K562 (cell line): ENCODE data around the gene CAMK1D. TPM values are rescaled to one million over a fixed set of nuclear protein-coding genes. Genes with fewer than 3 reads are reported as not detected.

Experiments
- CC2D1A ChIP-seq: fragments of 450-650 bp; IDR thresholded peaks from 2 replicates; pipeline ENCODE4 v1.6.1; 2017; ENCODE audit warnings: mild to moderate bottlenecking
- DPF2 ChIP-seq: fragments of 450-650 bp; IDR thresholded peaks from 2 replicates; pipeline ENCODE4 v1.6.1; 2016
- ESRRB ChIP-seq: fragments of 250-450 bp; sonication (Bioruptor Pico); IDR thresholded peaks from 2 replicates; pipeline ENCODE4 v1.5.0; 2020; ENCODE audit warnings: mild to moderate bottlenecking, moderate library complexity, borderline replicate concordance
- ETS2 ChIP-seq: IDR thresholded peaks from 2 replicates; pipeline ENCODE4 v1.6.1; 2016; ENCODE audit warnings: borderline replicate concordance, missing genetic modification characterization, mild to moderate bottlenecking, moderate library complexity, missing compliant biosample characterization; ENCODE audit not compliant: poor library complexity, severe bottlenecking
- HOMEZ ChIP-seq: fragments of 250-450 bp; sonication (Bioruptor Pico); IDR thresholded peaks from 2 replicates; pipeline ENCODE4 v1.4.0; 2020; ENCODE audit warnings: mild to moderate bottlenecking, moderate library complexity
- JUNB ChIP-seq: fragments of 450-650 bp; formaldehyde crosslinking; conservative IDR thresholded peaks from 2 replicates; pipeline ENCODE4 v1.4.0; 2020; ENCODE audit warnings: mild to moderate bottlenecking
- KAT8 ChIP-seq: fragments of 450-650 bp; IDR thresholded peaks from 2 replicates; pipeline ENCODE4 v1.6.1; 2016; ENCODE audit warnings: low read depth, mild to moderate bottlenecking
- KLF1 ChIP-seq: fragments of 450-650 bp; IDR thresholded peaks from 2 replicates; pipeline ENCODE4 v1.6.1; 2016; ENCODE audit warnings: missing genetic modification characterization, missing compliant biosample characterization
- PHF8 ChIP-seq: fragments of 200-600 bp; sonication (generic); IDR thresholded peaks from 2 replicates; pipeline ENCODE4 v1.6.1; 2012; ENCODE audit warnings: mixed run types, mild to moderate bottlenecking, inconsistent platforms, low read length, moderate library complexity, borderline replicate concordance
- PKNOX1 ChIP-seq: fragments of 450-650 bp; IDR thresholded peaks from 2 replicates; pipeline ENCODE4 v1.6.1; 2016
- RCOR1 ChIP-seq, 2 experiments: IDR thresholded peaks; 2 replicates each; pipeline ENCODE4 v1.6.1; 2012; ENCODE audit warnings: low read depth in 2 of 2, low read length in 2 of 2, borderline replicate concordance in 1 of 2, improper control_type of control experiment in 1 of 2
- SREBF1 ChIP-seq: fragments of 150-350 bp; IDR thresholded peaks from 2 replicates; pipeline ENCODE4 v1.6.1; 2014; ENCODE audit warnings: antibody characterized with exemption, low read depth, low read length, borderline replicate concordance
- TEAD1 ChIP-seq, 2 experiments: fragments of 450-650 bp in 1 of 2; sonication (generic) in 1 of 2; formaldehyde crosslinking; IDR thresholded peaks; 2 replicates each; pipeline versions ENCODE4 v1.4.0 to v1.8.0; 2020 to 2022; ENCODE audit warnings: mild to moderate bottlenecking in 2 of 2, missing genetic modification reagents in 1 of 2
- TEAD4 ChIP-seq, 2 experiments: sonication (generic) in 1 of 2; formaldehyde crosslinking in 1 of 2; IDR thresholded peaks; 2 replicates each; pipeline versions ENCODE4 v1.6.1 to v1.8.0; 2012 to 2022; ENCODE audit warnings: borderline replicate concordance in 1 of 2, inconsistent platforms in 1 of 2, low read length in 1 of 2, mild to moderate bottlenecking in 1 of 2, missing genetic modification reagents in 1 of 2
- YBX1 ChIP-seq: fragments of 450-650 bp; IDR thresholded peaks from 2 replicates; pipeline ENCODE4 v1.7.1; 2016; ENCODE audit warnings: mild to moderate bottlenecking
- ZNF146 ChIP-seq: IDR thresholded peaks from one replicate; pipeline ENCODE4 v1.6.1; 2018; ENCODE audit warnings: missing compliant biosample characterization; ENCODE audit not compliant: unreplicated experiment
- ZNF174 ChIP-seq: fragments of 250-450 bp; sonication (Bioruptor Pico); IDR thresholded peaks from 2 replicates; pipeline ENCODE4 v1.4.0; 2020; ENCODE audit warnings: mild to moderate bottlenecking
- ZNF3 ChIP-seq: fragments of 250-450 bp; sonication (Bioruptor Pico); IDR thresholded peaks from 2 replicates; pipeline ENCODE4 v1.5.0; 2021; ENCODE audit warnings: mild to moderate bottlenecking, moderate library complexity
- ZNF644 ChIP-seq: fragments of 200-800 bp; sonication (Bioruptor generic); IDR thresholded peaks from 2 replicates; pipeline ENCODE4 v1.6.1; 2016; ENCODE audit warnings: low read depth, missing genetic modification characterization, missing compliant biosample characterization
- polyA plus RNA-seq, 8 experiments: library from polyadenylated mRNA; depleted of rRNA in 4 of 8; stranded (reverse) in 5 of 8; unstranded in 3 of 8; fragments of >200 nt; fragmentation: Nextera tagmentation in 2 of 8; fragmentation: Illumina TruSeq in 1 of 8; extraction: Ambion mirVana in 2 of 8; extraction: Trizol in 1 of 8; gene quantifications; 2 replicates each; pipeline versions ENCODE4 v1.2.1 to v1.2.3, GENCODE V29; 2011 to 2014; ENCODE audit warnings: inconsistent platforms in 1 of 8, missing spikeins in 1 of 8
- total RNA-seq, 7 experiments: library from RNA; depleted of rRNA in 6 of 7; stranded (reverse); fragments of >200 nt in 6 of 7; fragmentation: Illumina TruSeq in 2 of 7; extraction: Trizol in 2 of 7; gene quantifications; 2 replicates each; pipeline versions ENCODE4 v1.2.1 to v1.2.3, GENCODE V29; 2011 to 2021; ENCODE audit warnings: low replicate concordance in 1 of 7
- TF ChIP-seq, protein P1 (sequence below): fragments of 450-650 bp; IDR thresholded peaks from 2 replicates; pipeline ENCODE4 v1.6.1; 2016; ENCODE audit warnings: borderline replicate concordance
- TF ChIP-seq, protein P2 (sequence below): sonication (generic); formaldehyde crosslinking; IDR thresholded peaks from 2 replicates; pipeline ENCODE4 v1.8.1; 2023; ENCODE audit warnings: mild to moderate bottlenecking, missing genetic modification reagents, moderate library complexity
- TF ChIP-seq, protein P3 (sequence below): sonication (generic); formaldehyde crosslinking; IDR thresholded peaks from 2 replicates; pipeline ENCODE4 v1.8.0; 2022; ENCODE audit warnings: mild to moderate bottlenecking, missing genetic modification reagents, borderline replicate concordance

CAMK1D gene
- total and polyA plus RNA-seq, 9 of the 15 experiments (the other 6 are each of a cell fraction or from before 2014, with no cell fraction given), result 0.12 to 0.24 (median 0.20) TPM; not detected in 5

- TF ChIP-seq HOMEZ (CRISPR knock-in tag) (no peak), PHF8 (no peak), ZNF644 (tag) (no peak), PKNOX1 (no peak), ETS2 (tag) (no peak), ZNF146 (no peak), ZNF3 (CRISPR knock-in tag) (no peak), SREBF1 (no peak), ZNF174 (CRISPR knock-in tag) (no peak), TEAD1 (CRISPR knock-in tag; IDR thresholded peaks at IDR 0.05) (no peak), KLF1 (tag) (no peak), DPF2 (no peak), JUNB (no peak), KAT8 (no peak), YBX1 (no peak), RCOR1 (IDR thresholded peaks at IDR 0.05; ENCODE audit: borderline replicate concordance in 1 of 2, low read depth in 2 of 2, low read length in 2 of 2) (no peak; a peak in 1 of 4 replicates), CC2D1A (no peak), TEAD4 (IDR thresholded peaks at IDR 0.05; ENCODE audit: low read length) (no peak), TEAD4 (CRISPR knock-in tag; IDR thresholded peaks at IDR 0.05; ENCODE audit: borderline replicate concordance) (no peak), ESRRB (CRISPR knock-in tag) (no peak)
- TF ChIP-seq, protein P1, sequence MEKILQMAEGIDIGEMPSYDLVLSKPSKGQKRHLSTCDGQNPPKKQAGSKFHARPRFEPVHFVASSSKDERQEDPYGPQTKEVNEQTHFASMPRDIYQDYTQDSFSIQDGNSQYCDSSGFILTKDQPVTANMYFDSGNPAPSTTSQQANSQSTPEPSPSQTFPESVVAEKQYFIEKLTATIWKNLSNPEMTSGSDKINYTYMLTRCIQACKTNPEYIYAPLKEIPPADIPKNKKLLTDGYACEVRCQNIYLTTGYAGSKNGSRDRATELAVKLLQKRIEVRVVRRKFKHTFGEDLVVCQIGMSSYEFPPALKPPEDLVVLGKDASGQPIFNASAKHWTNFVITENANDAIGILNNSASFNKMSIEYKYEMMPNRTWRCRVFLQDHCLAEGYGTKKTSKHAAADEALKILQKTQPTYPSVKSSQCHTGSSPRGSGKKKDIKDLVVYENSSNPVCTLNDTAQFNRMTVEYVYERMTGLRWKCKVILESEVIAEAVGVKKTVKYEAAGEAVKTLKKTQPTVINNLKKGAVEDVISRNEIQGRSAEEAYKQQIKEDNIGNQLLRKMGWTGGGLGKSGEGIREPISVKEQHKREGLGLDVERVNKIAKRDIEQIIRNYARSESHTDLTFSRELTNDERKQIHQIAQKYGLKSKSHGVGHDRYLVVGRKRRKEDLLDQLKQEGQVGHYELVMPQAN, result no peak
- TF ChIP-seq, protein P2, sequence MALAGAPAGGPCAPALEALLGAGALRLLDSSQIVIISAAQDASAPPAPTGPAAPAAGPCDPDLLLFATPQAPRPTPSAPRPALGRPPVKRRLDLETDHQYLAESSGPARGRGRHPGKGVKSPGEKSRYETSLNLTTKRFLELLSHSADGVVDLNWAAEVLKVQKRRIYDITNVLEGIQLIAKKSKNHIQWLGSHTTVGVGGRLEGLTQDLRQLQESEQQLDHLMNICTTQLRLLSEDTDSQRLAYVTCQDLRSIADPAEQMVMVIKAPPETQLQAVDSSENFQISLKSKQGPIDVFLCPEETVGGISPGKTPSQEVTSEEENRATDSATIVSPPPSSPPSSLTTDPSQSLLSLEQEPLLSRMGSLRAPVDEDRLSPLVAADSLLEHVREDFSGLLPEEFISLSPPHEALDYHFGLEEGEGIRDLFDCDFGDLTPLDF (CRISPR knock-in tag), result no peak
- TF ChIP-seq, protein P3, sequence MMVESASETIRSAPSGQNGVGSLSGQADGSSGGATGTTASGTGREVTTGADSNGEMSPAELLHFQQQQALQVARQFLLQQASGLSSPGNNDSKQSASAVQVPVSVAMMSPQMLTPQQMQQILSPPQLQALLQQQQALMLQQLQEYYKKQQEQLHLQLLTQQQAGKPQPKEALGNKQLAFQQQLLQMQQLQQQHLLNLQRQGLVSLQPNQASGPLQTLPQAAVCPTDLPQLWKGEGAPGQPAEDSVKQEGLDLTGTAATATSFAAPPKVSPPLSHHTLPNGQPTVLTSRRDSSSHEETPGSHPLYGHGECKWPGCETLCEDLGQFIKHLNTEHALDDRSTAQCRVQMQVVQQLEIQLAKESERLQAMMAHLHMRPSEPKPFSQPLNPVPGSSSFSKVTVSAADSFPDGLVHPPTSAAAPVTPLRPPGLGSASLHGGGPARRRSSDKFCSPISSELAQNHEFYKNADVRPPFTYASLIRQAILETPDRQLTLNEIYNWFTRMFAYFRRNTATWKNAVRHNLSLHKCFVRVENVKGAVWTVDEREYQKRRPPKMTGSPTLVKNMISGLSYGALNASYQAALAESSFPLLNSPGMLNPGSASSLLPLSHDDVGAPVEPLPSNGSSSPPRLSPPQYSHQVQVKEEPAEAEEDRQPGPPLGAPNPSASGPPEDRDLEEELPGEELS, result no peak
Observed at GRCh38 chr10:12782537-12782936, 433.2 kb downstream of the CAMK1D start (continued).
